Spleen (tissue), 7 donors: ENCODE results near the gene SLC4A8.

Experiments used
- CTCF ChIP-seq, 11 experiments: fragments of 200-600 bp in 7 of 11; fragments of 450-650 bp in 4 of 11; sonication (generic) in 4 of 11; IDR thresholded peaks in 8 of 11; conservative IDR thresholded peaks in 3 of 11; 1 replicate in 7 of 11; 2 replicates in 4 of 11; pipeline versions ENCODE4 v1.4.0 to v1.8.0; 2016 to 2021; ENCODE audit warnings: antibody characterized with exemption in 11 of 11, inconsistent platforms in 4 of 11, mild to moderate bottlenecking in 1 of 11
- POLR2A ChIP-seq, 3 donors: fragments of 450-650 bp; IDR thresholded peaks; one replicate each; pipeline ENCODE4 v1.5.1; 2017; ENCODE audit warnings: antibody characterized with exemption in 3 of 3, mild to moderate bottlenecking in 1 of 3
- POLR2AphosphoS5 ChIP-seq, 3 donors: sonication (generic); formaldehyde crosslinking; IDR thresholded peaks; one replicate each; pipeline ENCODE4 v1.5.1; 2017; ENCODE audit warnings: antibody characterized with exemption in 3 of 3
- donor health status: DM: no; HTN: no; CAD: no; lungs with moderate emphysema.
- donor health status: DM: no; HTN: no; CAD: no.
- donor health status: DM: no; HTN: no; CAD: no.

GRCh38 chr12:51389302-51389999, 35.2 kb upstream of the SLC4A8 start:
- TF ChIP-seq CTCF (IDR thresholded peaks at IDR 0.05 in 8 of 11, conservative IDR thresholded peaks at IDR 0.05 in 3 of 11) = no peak
- no peak for TF ChIP-seq POLR2A (IDR thresholded peaks at IDR 0.05)
- TF ChIP-seq POLR2AphosphoS5 (IDR thresholded peaks at IDR 0.05) = no peak
